CD4-positive, alpha-beta T cell treated with Interleukin-12 subunit alpha and Interleukin-12 subunit beta, for 1 hour (primary cell): ENCODE measurements around the gene KRTAP10-9.
"Not testable (repeated sequence)": the region's sequence is repeated elsewhere in the genome, so short reads cannot be mapped to it uniquely, and the experiment has no call there.

ENCODE experiments used
- DNase-seq: peaks from one replicate; pipeline ENCODE4 v3.0.0-alpha.2; 2020

KRTAP10-9 gene

GRCh38 chr21:44596068-44596725 is 30.7 kb upstream of the KRTAP10-9 start:
- DNase-seq, result no peak

GRCh38 chr21:44598061-44598460 is 28.8 kb upstream of the KRTAP10-9 start:
- DNase-seq, result no peak

GRCh38 chr21:44599264-44600029 is 27.4 kb upstream of the KRTAP10-9 start:
- DNase-seq, result no peak

GRCh38 chr21:44600118-44600978 is 26.5 kb upstream of the KRTAP10-9 start, which contains the start of gene KRTAP10-7:
Gene KRTAP10-7 (plus strand): TSS chr21:44600597. CDS start chr21:44600622, 25 bp downstream.
- DNase-seq, result not testable (repeated sequence)

- not testable (repeated sequence) for DNase-seq
These were observed 25.8 kb upstream of the KRTAP10-9 start for GRCh38 chr21:44601091-44601490.

- DNase-seq, result no peak
These were observed 25.1 kb upstream of the KRTAP10-9 start for GRCh38 chr21:44601596-44602462.

GRCh38 chr21:44602463-44602850 is 24.4 kb upstream of the KRTAP10-9 start:
- no peak for DNase-seq

- DNase-seq, result no peak
These were observed 23.6 kb upstream of the KRTAP10-9 start for GRCh38 chr21:44603109-44603875.

GRCh38 chr21:44603911-44604310 is 23.0 kb upstream of the KRTAP10-9 start:
- no peak for DNase-seq

- DNase-seq, result no peak
These were observed 20.4 kb upstream of the KRTAP10-9 start for GRCh38 chr21:44606495-44606894.

GRCh38 chr21:44609193-44609592 is 17.7 kb upstream of the KRTAP10-9 start:
- DNase-seq, result no peak

- DNase-seq, result not testable (repeated sequence)
These were observed 16.6 kb upstream of the KRTAP10-9 start for GRCh38 chr21:44610157-44610843.

GRCh38 chr21:44611551-44611950 is 15.3 kb upstream of the KRTAP10-9 start:
- DNase-seq, result no peak

GRCh38 chr21:44612029-44612486 is 14.8 kb upstream of the KRTAP10-9 start, which contains the start of gene KRTAP10-8:
Gene KRTAP10-8 (plus strand): TSS chr21:44612079. CDS start chr21:44612101, 22 bp downstream.
- DNase-seq, result no peak

- DNase-seq, result no peak
These were observed 14.1 kb upstream of the KRTAP10-9 start for GRCh38 chr21:44612669-44613229.

GRCh38 chr21:44613386-44614155 is 13.3 kb upstream of the KRTAP10-9 start:
- no peak for DNase-seq

GRCh38 chr21:44614161-44614631 is 12.7 kb upstream of the KRTAP10-9 start:
- no peak for DNase-seq

- no peak for DNase-seq
These were observed 11.9 kb upstream of the KRTAP10-9 start for GRCh38 chr21:44614961-44615391.

GRCh38 chr21:44615466-44615865 is 11.4 kb upstream of the KRTAP10-9 start:
- DNase-seq, result no peak
